Stimulated activated CD8-positive, alpha-beta memory T cell treated with anti-CD3 and anti-CD28 coated beads, Interleukin-7, amount 100 ng/mL, for 4 hours (primary cell): ENCODE data around the gene STUM.

Source experiments
- DNase-seq, 2 donors: peaks; one replicate each; pipeline ENCODE4 v3.0.0-alpha.2; 2020; ENCODE audit warnings: low read depth in 2 of 2

STUM gene

GRCh38 chr1:226652613-226653012 is 104.0 kb downstream of the STUM start:
- no peak for DNase-seq

DNA sequence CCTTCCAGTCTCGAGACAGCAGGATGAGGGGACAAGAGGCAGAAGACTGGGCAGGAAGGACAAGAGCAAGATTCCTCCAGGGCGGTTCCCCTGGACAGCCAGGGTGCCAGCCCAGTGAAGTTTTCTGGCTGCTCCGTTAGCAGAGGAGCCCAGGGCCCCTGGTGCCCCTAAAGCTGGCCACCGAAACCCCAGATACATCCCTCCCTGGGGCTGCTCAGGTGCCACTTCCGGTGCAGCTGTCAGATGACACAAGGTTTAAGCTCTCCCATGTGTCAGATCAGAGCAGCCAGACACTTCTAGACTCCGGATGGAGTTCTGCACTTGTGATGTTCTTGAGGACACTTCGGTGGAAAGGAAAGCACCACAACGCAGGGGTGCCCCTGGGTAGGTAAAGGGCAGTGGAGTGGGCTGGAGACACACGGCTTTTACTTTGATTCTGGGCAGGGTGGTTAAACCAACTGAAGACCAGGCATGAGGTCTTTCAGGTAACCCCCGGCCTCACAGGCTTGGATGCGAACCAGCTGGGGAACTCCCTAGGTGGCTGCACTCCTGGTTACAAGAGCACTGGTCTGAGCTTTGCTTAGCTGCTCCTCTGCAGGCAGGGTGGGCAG is 104.9 kb downstream of the STUM start:
- DNase-seq: peak; percentile 51 to 55

GRCh38 chr1:226654046-226654667 is 105.6 kb downstream of the STUM start:
- DNase-seq: no peak

DNA sequence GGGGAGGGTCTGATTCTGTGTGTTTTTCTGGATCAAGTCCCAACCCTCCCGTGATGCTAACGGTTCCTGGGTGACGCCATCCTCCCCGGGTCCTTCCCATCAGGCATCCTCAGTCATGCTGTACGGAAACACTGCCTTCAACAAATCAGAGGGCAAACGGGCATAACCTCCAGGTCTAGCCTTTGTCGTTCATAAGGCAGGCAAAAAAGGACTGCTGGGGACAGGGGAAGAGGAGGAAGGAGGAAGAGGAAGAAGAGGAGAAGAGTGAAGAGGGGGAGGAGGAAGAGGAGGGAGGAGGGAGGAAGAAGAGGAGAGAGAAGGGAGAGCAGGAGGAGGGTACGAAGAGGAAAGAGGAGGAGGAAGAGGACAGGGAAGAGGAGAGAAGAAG is 106.1 kb downstream of the STUM start:
- no peak for DNase-seq

DNA sequence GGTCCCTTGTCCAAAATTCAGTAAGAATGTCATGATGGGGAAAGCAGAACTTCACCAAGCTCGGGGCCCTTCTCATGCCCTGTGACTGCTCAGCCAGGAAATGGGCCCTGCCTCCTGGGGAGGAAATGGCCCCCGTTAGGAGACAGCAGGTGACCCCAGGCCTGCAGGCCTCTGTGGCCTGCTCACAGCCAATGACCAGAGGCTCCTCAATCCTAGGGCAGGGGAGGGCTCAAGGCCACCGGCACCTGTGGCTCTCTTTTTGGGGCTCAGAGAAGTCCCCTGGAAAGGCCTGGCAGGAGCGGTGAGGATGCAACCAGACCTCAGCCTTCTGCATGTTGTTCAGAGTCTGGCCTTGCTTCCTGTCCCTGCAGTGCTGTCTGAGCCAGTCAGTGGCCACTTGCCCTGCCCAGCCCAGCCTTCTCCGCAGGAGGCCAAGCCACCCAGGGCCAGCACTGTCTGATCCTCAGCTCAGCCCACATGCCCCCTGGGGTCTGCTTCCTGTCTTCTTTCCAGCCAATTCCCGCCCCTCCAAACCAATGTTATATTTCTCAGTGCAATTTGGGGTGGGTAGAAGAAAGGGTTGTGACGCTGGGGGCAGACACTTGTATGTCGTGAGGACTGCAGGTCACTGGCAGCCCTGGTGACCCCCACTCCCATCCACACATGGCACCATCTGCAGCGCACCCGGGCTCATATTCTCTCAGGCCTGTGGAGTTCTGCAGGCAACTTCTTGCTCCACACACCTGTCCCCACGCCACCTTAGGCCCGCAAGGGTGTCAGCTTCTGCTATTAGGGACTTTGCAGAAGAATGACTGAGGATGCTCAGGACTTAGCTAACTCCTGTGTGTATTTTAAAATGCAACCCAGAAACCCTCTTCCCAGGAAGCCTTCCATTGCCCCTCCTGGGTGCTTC is 106.9 kb downstream of the STUM start:
- no peak for DNase-seq

DNA sequence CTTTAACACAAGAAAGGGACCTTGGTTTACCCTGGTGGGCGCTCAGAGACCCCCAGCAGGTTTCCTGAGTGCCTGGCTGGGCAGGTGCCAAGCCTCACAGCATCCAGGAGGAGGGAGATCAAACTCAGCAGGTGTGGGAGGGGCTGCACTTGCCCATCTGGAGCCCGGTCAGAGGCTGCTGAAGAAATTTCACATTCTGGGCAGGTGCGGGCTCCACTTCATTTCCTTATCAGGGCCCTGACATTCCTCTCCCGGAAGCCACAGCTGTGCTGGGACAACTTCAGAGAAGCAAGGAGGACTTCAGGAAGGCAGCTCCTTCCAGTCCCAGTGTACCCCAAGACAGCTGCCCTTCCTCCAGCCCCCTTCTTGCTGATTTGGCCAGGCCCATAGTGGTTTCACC is 107.6 kb downstream of the STUM start:
- no peak for DNase-seq

DNA sequence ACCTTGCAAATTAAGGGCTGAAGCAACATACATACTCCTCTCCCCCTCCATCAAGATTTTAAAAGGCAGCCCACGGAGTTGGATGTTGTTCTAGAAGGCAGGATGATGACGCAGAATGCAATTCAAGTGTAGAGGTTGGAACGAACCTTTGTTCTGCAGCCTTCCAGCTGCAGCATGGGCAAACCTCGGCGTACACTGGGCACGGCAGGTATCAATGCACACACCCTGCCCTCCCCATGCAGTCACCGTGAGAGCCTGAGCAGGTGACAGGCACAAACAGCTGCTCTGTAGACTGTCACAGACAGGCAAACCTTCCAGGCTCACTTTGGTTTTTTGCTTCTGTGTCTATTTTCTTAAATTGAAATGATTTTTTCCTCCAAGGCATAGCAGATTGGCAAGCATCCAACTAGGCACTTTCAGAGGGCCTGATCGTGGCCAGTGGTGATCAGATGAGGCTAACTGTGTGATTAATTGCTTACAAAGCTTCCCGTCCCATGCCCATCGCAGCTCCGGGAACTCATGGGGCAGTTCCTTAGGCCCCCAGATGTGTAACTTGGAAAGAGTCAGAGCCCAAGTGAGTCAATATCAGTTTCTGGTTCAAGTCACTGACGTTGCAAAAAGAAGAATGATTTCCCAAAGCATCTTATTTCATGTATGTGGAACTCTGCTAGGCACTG is 108.2 kb downstream of the STUM start:
- DNase-seq: no peak

- no peak for DNase-seq
Observed at GRCh38 chr1:226657895-226658545, 109.5 kb downstream of the STUM start.

GRCh38 chr1:226658546-226659125 is 110.1 kb downstream of the STUM start:
- no peak for DNase-seq
